T-helper 1 cell treated with Interleukin-12 subunit alpha and Interleukin-12 subunit beta and Interleukin-4 antibody, amounts not matched to agents 30 μg/mL and 1 μg/mL, for 36 hours (primary cell): Measurements from ENCODE around the gene SH3TC1.

Source experiments
- H3K27ac Mint-ChIP-seq: one replicate; pipeline ENCODE4 v1.8.0; 2021; ENCODE audit warnings: mild to moderate bottlenecking, mixed read lengths
- H3K27me3 Mint-ChIP-seq: one replicate; pipeline ENCODE4 v1.8.0; 2021; ENCODE audit warnings: low read depth, mixed read lengths
- H3K36me3 Mint-ChIP-seq: one replicate; pipeline ENCODE4 v1.8.0; 2021; ENCODE audit warnings: low read depth, mixed read lengths
- H3K4me1 Mint-ChIP-seq: one replicate; pipeline ENCODE4 v1.8.0; 2021; ENCODE audit warnings: low read depth, mixed read lengths
- H3K4me3 Mint-ChIP-seq: one replicate; pipeline ENCODE4 v1.8.0; 2021; ENCODE audit warnings: mild to moderate bottlenecking, moderate library complexity, mixed read lengths
- H3K9me3 Mint-ChIP-seq: one replicate; pipeline ENCODE4 v1.8.0; 2021; ENCODE audit warnings: mixed read lengths

SH3TC1 gene

GRCh38 chr4:8237256-8237989, 38.3 kb downstream of the SH3TC1 start:
- Mint-ChIP-seq H3K27ac (no peak overlapping the region), H3K27me3 (no peaks in the 10 kb centered on the region), H3K4me3 (no peak overlapping the region), H3K4me1 (peaks cover 1% of the 10 kb centered on the region), H3K36me3 (peaks cover 5% of the 10 kb centered on the region), H3K9me3 (no peaks in the 10 kb centered on the region)

GRCh38 chr4:8238036-8238511, 39.0 kb downstream of the SH3TC1 start:
- Mint-ChIP-seq H3K27ac (no peak overlapping the region), H3K9me3 (no peaks in the 10 kb centered on the region), H3K36me3 (peaks cover 5% of the 10 kb centered on the region), H3K4me3 (no peak overlapping the region), H3K4me1 (peaks cover 1% of the 10 kb centered on the region), H3K27me3 (no peaks in the 10 kb centered on the region)

- peaks cover 5% of the 10 kb centered on the region for H3K36me3 Mint-ChIP-seq
- no peak overlapping the region for H3K27ac Mint-ChIP-seq
- H3K4me1 Mint-ChIP-seq, result peaks cover 1% of the 10 kb centered on the region
- H3K27me3 Mint-ChIP-seq, result no peaks in the 10 kb centered on the region
- H3K9me3 Mint-ChIP-seq, result no peaks in the 10 kb centered on the region
- H3K4me3 Mint-ChIP-seq, result no peak overlapping the region
Measured at GRCh38 chr4:8238515-8239053, 39.5 kb downstream of the SH3TC1 start.

GRCh38 chr4:8239226-8239625, 40.1 kb downstream of the SH3TC1 start:
- Mint-ChIP-seq H3K27me3 (no peaks in the 10 kb centered on the region), H3K9me3 (no peaks in the 10 kb centered on the region), H3K36me3 (peaks cover 6% of the 10 kb centered on the region), H3K4me3 (no peak overlapping the region), H3K27ac (no peak overlapping the region), H3K4me1 (peaks cover 5% of the 10 kb centered on the region)

GRCh38 chr4:8239661-8240060, 40.6 kb downstream of the SH3TC1 start:
- Mint-ChIP-seq H3K36me3 (peaks cover 6% of the 10 kb centered on the region), H3K4me3 (no peak overlapping the region), H3K9me3 (no peaks in the 10 kb centered on the region), H3K27ac (no peak overlapping the region), H3K27me3 (no peaks in the 10 kb centered on the region), H3K4me1 (peaks cover 5% of the 10 kb centered on the region)

GRCh38 chr4:8240211-8241041, 41.3 kb downstream of the SH3TC1 start:
- Mint-ChIP-seq H3K4me1 (peaks cover 4% of the 10 kb centered on the region), H3K36me3 (peaks cover 2% of the 10 kb centered on the region)

GRCh38 chr4:8241211-8241779, 42.2 kb downstream of the SH3TC1 start:
- Mint-ChIP-seq H3K4me3 (no peak overlapping the region), H3K27me3 (no peaks in the 10 kb centered on the region), H3K27ac (no peak overlapping the region), H3K9me3 (no peaks in the 10 kb centered on the region), H3K4me1 (peaks cover 4% of the 10 kb centered on the region), H3K36me3 (peaks cover 1% of the 10 kb centered on the region)

More at GRCh38 chr4:8240211-8241041, 41.3 kb downstream of the SH3TC1 start:
- Mint-ChIP-seq H3K27me3 (no peaks in the 10 kb centered on the region), H3K4me3 (no peak overlapping the region), H3K27ac (no peak overlapping the region), H3K9me3 (no peaks in the 10 kb centered on the region)

GRCh38 chr4:8241895-8242696, 43.0 kb downstream of the SH3TC1 start:
- H3K27me3 Mint-ChIP-seq, result no peaks in the 10 kb centered on the region
- H3K36me3 Mint-ChIP-seq, result peaks cover 1% of the 10 kb centered on the region
- no peak overlapping the region for H3K4me3 Mint-ChIP-seq
- H3K4me1 Mint-ChIP-seq, result peaks cover 4% of the 10 kb centered on the region
- H3K27ac Mint-ChIP-seq, result no peak overlapping the region
- no peaks in the 10 kb centered on the region for H3K9me3 Mint-ChIP-seq

- peaks cover 1% of the 10 kb centered on the region for H3K36me3 Mint-ChIP-seq
- H3K4me1 Mint-ChIP-seq, result peaks cover 4% of the 10 kb centered on the region
- H3K27me3 Mint-ChIP-seq, result no peaks in the 10 kb centered on the region
- no peaks in the 10 kb centered on the region for H3K9me3 Mint-ChIP-seq
- H3K4me3 Mint-ChIP-seq, result no peak overlapping the region
- H3K27ac Mint-ChIP-seq, result no peak overlapping the region
Measured at GRCh38 chr4:8242782-8243560, 43.9 kb downstream of the SH3TC1 start.

GRCh38 chr4:8244001-8244757, 45.1 kb downstream of the SH3TC1 start:
- peaks cover 4% of the 10 kb centered on the region for H3K4me1 Mint-ChIP-seq
- no peak overlapping the region for H3K27ac Mint-ChIP-seq
- H3K36me3 Mint-ChIP-seq, result peaks cover 1% of the 10 kb centered on the region
- H3K9me3 Mint-ChIP-seq, result no peaks in the 10 kb centered on the region
- no peaks in the 10 kb centered on the region for H3K27me3 Mint-ChIP-seq
- no peak overlapping the region for H3K4me3 Mint-ChIP-seq

- no peak overlapping the region for H3K27ac Mint-ChIP-seq
- H3K4me3 Mint-ChIP-seq, result no peak overlapping the region
- H3K36me3 Mint-ChIP-seq, result peaks cover 1% of the 10 kb centered on the region
- no peaks in the 10 kb centered on the region for H3K27me3 Mint-ChIP-seq
- peaks cover 4% of the 10 kb centered on the region for H3K4me1 Mint-ChIP-seq
- no peaks in the 10 kb centered on the region for H3K9me3 Mint-ChIP-seq
Measured at GRCh38 chr4:8244931-8245460, 45.9 kb downstream of the SH3TC1 start.

- H3K4me1 Mint-ChIP-seq, result peaks cover 4% of the 10 kb centered on the region
- H3K9me3 Mint-ChIP-seq, result no peaks in the 10 kb centered on the region
- H3K27ac Mint-ChIP-seq, result no peak overlapping the region
- H3K27me3 Mint-ChIP-seq, result no peaks in the 10 kb centered on the region
- no peak overlapping the region for H3K4me3 Mint-ChIP-seq
- H3K36me3 Mint-ChIP-seq, result peaks cover 1% of the 10 kb centered on the region
Measured at GRCh38 chr4:8245884-8246833, 47.1 kb downstream of the SH3TC1 start.
